Kidney (tissue), 14 donors: ENCODE data around the gene INSIG2. TPM values are rescaled to one million over a fixed set of nuclear protein-coding genes. Genes with fewer than 3 reads are reported as not detected.

Experiments used
- DNase-seq, 5 donors: peaks; one replicate each; pipeline ENCODE4 v3.0.0-alpha.2; 2013 to 2020
- FAIRE-seq: peaks from 2 replicates; lab custom pipeline; 2012; peaks lifted over from hg19 to GRCh38; lab: Jason Lieb, UNC
- H3K27ac ChIP-seq, 2 donors: one replicate each; pipeline ENCODE4 v1.7.0; 2013; ENCODE audit warnings: low read depth in 2 of 2, low read length in 2 of 2, inconsistent platforms in 1 of 2
- H3K27me3 ChIP-seq: one replicate; pipeline ENCODE4 v1.7.1; 2013; ENCODE audit warnings: low read length, inconsistent platforms; ENCODE audit not compliant: control insufficient read depth, insufficient read depth
- H3K36me3 ChIP-seq, 3 donors: one replicate each; pipeline versions ENCODE4 v1.7.0 to v1.7.1; 2013; ENCODE audit warnings: low read length in 3 of 3, control low read depth in 1 of 3, inconsistent platforms in 1 of 3; ENCODE audit not compliant: insufficient read depth in 3 of 3, control insufficient read depth in 2 of 3
- H3K4me1 ChIP-seq, 3 donors: one replicate each; pipeline versions ENCODE4 v1.7.0 to v1.7.1; 2013; ENCODE audit warnings: low read length in 3 of 3, inconsistent platforms in 1 of 3, low read depth in 1 of 3; ENCODE audit not compliant: control insufficient read depth in 2 of 3, insufficient read depth in 2 of 3
- H3K4me3 ChIP-seq, 3 donors: one replicate each; pipeline versions ENCODE4 v1.7.0 to v1.8.1; 2013; ENCODE audit warnings: low read length in 3 of 3, control low read depth in 1 of 3, inconsistent platforms in 1 of 3
- H3K9ac ChIP-seq, 3 donors: one replicate each; pipeline versions ENCODE4 v1.7.0 to v1.7.1; 2013; ENCODE audit warnings: low read length in 3 of 3, control low read depth in 1 of 3, inconsistent platforms in 1 of 3
- H3K9me3 ChIP-seq, 3 donors: one replicate each; pipeline versions ENCODE4 v1.7.0 to v1.7.1; 2013; ENCODE audit warnings: low read length in 3 of 3, control low read depth in 1 of 3, inconsistent platforms in 1 of 3; ENCODE audit not compliant: control insufficient read depth in 2 of 3, insufficient read depth in 1 of 3
- intact Hi-C: fragments of 100-400 bp; cut with DNase I; formaldehyde crosslinking; loops from one replicate; pipeline ENCODE4 v1.11.1; 2022
- polyA plus RNA-seq: library from polyadenylated mRNA; stranded (reverse); fragments of 350-450 nt; fragmentation: Illumina TruSeq; extraction: RNeasy Lipid Tissue Mini Kit (QIAGEN cat#74804); gene quantifications from one replicate; pipeline ENCODE4 v1.2.3, GENCODE V29; 2014; ENCODE audit warnings: low read depth, low replicate concordance; ENCODE audit not compliant: insufficient read depth
- total RNA-seq: library from RNA; stranded (reverse); fragmentation: NEBNext Ultra II Directional; extraction: Animal tissue kit (Norgen Biotek cat#: 25700); gene quantifications from one replicate; pipeline ENCODE4 v1.2.1, GENCODE V29; 2021
- TF ChIP-seq, protein P1 (sequence below): IDR thresholded peaks from 3 replicates; pipeline ENCODE4 v1.5.1; 2012; ENCODE audit warnings: mild to moderate bottlenecking, moderate library complexity, borderline replicate concordance; ENCODE audit not compliant: insufficient read depth; ENCODE audit errors: extremely low read depth
- donor health status: control.
- donor health status: control.
- donor health status: control.
- donor health status: control.
- donor health status: control.
- donor health status: DM: yes; HTN: yes; CAD: no.
- donor health status: Normal renal cell carcinoma (clear cell type).

The INSIG2 gene
- total and polyA plus RNA-seq, 2 donors from 2014 or later, result 18.4 to 29.0 TPM

DNA sequence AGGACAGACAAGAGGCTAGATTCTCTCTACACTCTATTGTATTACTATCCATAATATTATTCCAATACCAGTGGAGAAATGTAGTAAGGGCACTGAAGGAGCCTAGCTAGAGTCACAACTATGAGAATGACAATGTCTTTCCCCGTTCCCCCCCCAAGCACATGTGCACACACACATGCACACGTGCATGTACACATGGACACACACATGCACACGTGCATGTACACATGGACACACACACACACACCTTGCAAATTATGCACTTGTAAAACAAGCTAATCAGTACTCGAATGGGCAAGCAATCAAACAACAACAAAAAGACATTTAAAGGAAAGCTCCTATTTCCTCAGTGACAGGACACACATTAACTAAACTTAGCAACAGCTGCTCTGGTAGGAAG lies 65.2 kb downstream of the INSIG2 start:
- H3K4me1 ChIP-seq, result no peaks in the 10 kb centered on the region
- H3K36me3 ChIP-seq, result no peaks in the 10 kb centered on the region
- H3K27ac ChIP-seq, result no peak overlapping the region
- FAIRE-seq, result no peak
- TF ChIP-seq, protein P1, sequence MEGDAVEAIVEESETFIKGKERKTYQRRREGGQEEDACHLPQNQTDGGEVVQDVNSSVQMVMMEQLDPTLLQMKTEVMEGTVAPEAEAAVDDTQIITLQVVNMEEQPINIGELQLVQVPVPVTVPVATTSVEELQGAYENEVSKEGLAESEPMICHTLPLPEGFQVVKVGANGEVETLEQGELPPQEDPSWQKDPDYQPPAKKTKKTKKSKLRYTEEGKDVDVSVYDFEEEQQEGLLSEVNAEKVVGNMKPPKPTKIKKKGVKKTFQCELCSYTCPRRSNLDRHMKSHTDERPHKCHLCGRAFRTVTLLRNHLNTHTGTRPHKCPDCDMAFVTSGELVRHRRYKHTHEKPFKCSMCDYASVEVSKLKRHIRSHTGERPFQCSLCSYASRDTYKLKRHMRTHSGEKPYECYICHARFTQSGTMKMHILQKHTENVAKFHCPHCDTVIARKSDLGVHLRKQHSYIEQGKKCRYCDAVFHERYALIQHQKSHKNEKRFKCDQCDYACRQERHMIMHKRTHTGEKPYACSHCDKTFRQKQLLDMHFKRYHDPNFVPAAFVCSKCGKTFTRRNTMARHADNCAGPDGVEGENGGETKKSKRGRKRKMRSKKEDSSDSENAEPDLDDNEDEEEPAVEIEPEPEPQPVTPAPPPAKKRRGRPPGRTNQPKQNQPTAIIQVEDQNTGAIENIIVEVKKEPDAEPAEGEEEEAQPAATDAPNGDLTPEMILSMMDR, result no peak
- no peak overlapping the region for H3K4me3 ChIP-seq
- DNase-seq, result no peak
- intact Hi-C loops, result no loop called here
- no peaks in the 10 kb centered on the region for H3K9me3 ChIP-seq
- no peaks in the 10 kb centered on the region for H3K27me3 ChIP-seq
- H3K9ac ChIP-seq, result no peak overlapping the region

- no peaks in the 10 kb centered on the region for H3K27me3 ChIP-seq
- FAIRE-seq, result no peak
- H3K36me3 ChIP-seq, result no peaks in the 10 kb centered on the region
- no peak overlapping the region for H3K9ac ChIP-seq
- H3K4me3 ChIP-seq, result no peak overlapping the region
- no peaks in the 10 kb centered on the region for H3K4me1 ChIP-seq
- no peak overlapping the region for H3K27ac ChIP-seq
- no peaks in the 10 kb centered on the region for H3K9me3 ChIP-seq
- intact Hi-C loops, result no loop called here
- DNase-seq, result no peak
- TF ChIP-seq, protein P1, result no peak
Observed at GRCh38 chr2:118154176-118154575, 65.9 kb downstream of the INSIG2 start.

Other genes starting within 250 kb of the INSIG2 start
- gene CCDC93, start 74.4 kb upstream of the INSIG2 start, total RNA-seq, result 36.3 TPM
- gene CCDC93, start 74.4 kb upstream of the INSIG2 start, polyA plus RNA-seq, result 6.7 TPM